Cardiac fibroblast (primary cell): Measurements from ENCODE around the gene C11orf24.

Experiments used
- DNase-seq, 2 donors: peaks; one replicate each; pipeline versions ENCODE4 v3.0.0 to v3.0.0-alpha.2; 2010; ENCODE audit warnings: low read depth in 2 of 2
- H3K4me3 ChIP-seq, 2 donors: replicated peaks in 1 of 2; 1 replicate in 1 of 2; 2 replicates in 1 of 2; pipeline ENCODE4 v1.5.1; 2011; ENCODE audit warnings: low read depth in 2 of 2, low read length in 2 of 2, mild to moderate bottlenecking in 2 of 2, moderate library complexity in 1 of 2
- TF ChIP-seq, protein P1 (sequence below): IDR thresholded peaks from one replicate; pipeline ENCODE4 v1.5.1; 2011; ENCODE audit warnings: low read depth, mild to moderate bottlenecking, low read length, inconsistent platforms

The C11orf24 gene

DNA sequence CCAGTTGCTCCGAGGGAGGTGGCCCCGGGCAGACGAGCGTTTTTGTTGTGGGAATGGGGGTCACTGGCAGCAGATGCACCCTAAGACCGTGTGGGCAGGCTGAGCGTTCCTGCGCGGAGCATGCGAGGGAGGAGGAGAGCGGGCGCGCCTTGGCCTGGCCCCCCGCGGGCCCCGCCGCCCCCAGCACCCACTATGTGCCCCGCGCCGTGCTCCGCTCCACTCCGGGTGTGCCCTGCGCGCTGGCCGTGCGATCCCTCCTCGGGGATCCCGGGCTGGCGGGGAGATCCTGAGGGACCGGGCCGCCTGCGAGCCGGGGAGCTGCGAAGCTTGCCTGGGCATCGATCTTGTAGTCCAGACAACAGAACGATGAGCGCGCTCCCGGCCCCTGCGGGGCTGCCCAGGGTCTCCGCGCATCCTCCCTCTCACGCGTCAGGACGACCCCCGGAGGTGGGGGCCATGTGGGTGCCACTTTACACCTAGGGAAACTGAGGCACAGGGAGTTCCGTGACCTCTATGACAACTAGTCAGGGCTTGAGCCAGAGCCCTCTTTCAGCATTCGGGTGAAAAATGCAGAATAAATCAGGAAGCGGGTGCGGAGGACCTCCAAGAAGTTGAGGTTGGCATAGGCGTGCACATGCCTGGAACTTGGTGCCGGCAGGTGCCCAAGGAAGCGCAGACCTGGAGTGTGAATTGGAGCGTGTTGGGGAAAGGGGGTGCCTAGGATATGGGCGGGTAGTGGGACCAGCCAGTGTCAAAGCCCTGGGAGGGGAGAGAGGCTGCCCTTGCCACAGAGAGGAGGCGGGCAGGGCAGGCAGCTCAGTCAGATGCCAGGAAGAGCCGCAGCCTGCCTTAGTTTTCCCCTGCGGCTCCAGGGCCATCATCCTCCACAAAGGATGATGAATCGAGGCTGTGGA lies 57.3 kb downstream of the C11orf24 start:
- no peak for DNase-seq
- H3K4me3 ChIP-seq, result peak overlapping the region; percentile 66 to 77
- TF ChIP-seq, protein P1, sequence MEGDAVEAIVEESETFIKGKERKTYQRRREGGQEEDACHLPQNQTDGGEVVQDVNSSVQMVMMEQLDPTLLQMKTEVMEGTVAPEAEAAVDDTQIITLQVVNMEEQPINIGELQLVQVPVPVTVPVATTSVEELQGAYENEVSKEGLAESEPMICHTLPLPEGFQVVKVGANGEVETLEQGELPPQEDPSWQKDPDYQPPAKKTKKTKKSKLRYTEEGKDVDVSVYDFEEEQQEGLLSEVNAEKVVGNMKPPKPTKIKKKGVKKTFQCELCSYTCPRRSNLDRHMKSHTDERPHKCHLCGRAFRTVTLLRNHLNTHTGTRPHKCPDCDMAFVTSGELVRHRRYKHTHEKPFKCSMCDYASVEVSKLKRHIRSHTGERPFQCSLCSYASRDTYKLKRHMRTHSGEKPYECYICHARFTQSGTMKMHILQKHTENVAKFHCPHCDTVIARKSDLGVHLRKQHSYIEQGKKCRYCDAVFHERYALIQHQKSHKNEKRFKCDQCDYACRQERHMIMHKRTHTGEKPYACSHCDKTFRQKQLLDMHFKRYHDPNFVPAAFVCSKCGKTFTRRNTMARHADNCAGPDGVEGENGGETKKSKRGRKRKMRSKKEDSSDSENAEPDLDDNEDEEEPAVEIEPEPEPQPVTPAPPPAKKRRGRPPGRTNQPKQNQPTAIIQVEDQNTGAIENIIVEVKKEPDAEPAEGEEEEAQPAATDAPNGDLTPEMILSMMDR, result no peak

DNA sequence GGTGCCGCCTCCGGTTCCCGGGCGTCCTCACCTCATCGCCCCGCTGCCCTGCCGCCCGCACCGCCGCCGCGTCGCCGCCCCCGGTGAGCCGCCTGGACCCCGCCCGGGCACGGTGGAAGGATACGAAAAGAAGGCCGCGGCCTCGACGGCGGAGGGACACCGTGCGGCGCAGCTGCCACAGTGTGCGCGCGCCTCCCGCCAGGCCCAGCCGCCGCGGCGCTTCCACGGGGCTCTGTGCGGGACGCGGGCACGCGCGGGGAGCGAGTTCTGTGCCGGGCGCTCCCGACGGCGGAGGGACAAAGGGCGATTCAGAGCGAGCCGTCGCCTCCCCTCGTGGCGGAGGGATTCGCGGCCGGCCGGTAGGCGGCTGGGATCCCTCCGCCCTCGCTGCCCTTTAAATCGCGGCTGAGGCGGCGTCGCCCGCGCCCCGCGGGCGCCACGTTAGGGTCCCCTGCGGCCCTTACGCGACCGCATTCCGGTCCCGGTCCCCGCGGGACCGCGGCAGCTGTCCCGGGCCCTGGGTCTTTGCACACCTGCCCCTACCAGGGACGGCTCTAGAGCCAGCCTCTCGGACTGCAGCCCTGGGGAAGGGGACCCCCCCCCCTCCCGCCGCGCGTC lies 58.1 kb downstream of the C11orf24 start:
- H3K4me3 ChIP-seq, result peak overlapping the region; percentile 66 to 77
- TF ChIP-seq, protein P1, result no peak
- DNase-seq, result peak; percentile 94 to 99

DNA sequence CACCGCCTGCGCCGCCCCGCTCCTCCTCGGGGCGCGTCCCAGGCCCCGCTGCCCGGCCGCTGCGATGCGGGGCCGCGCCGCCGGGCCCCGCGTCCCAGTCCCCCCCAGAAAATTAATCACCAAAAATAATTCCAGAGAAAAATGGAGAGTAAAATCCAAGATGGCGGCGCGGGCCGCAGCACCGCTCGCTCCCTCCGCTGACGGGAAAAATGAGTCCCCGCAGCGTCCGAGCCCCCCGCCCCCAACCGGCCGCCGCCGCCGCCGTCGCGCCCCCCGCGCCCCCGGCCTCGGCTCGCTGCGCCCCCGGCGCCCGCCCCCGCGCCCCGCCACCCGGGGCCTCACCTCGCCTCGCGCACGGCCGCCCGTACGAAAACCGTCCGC lies 58.6 kb downstream of the C11orf24 start, which contains the start of gene KMT5B:
Gene KMT5B (minus strand): TSS at position 162 of the 381 bp plus-strand sequence. CDS start 23,220 bp downstream, outside the sequence.
- DNase-seq, result peak; percentile 57 to 80
- H3K4me3 ChIP-seq, result peak within 1 kb of the TSS; percentile 77 to 92
- TF ChIP-seq, protein P1, result no peak

DNA sequence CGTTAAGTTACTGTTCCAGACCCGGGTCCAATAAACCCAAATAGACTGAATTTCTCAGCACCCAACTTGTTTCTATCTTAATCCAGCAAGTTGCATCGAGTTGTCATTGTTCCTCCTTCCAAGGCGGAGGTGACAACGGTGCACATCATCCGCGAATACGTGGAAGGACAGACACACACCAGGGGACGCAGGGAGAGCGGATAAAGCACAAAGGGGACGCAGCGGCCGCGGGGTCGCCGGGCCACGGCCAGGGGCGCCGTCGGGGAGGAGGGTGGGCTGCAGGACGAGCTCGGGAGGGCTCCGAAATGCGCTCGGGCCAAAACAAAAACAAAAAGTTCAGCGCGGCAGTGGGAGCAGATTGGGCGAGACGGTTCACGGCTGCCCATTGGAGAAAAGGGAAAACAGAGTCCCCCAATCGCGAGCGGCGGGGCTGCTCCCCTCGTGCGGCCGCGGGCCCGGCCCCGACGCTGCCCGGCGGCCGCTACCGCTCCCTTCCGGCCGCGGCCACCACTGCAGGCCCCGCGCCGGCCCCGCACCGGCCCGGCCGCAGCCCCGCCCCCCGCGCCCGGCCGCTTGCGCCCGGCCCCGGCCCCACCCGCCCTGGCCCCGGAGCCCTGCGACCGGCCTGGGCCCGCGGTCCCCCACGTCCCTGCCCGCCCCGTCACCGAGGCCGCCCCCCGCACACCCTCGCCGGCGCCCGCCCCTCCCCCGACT lies 59.2 kb downstream of the C11orf24 start:
- H3K4me3 ChIP-seq, result peak overlapping the region; percentile 69 to 92
- peak; percentile 73 to 87 for DNase-seq

DNA sequence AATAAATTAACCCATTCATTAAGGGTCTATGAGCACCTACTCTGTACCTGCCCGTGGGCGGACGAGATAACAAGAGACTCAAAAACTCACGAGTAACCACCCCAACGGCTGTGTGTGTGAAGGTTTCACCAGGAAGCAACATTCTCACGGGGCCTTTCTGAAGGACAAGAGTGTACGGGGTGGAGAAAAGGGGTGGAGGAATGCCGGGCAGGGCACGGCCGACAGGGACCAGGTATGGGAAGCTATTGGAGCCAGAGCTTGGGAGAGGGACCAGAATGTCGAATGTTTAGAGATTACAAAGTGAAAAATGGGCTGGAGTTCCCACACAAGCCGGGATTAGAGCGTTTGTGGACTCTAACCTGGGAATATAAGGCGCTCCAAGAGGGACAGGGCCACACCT lies 60.2 kb downstream of the C11orf24 start:
- peak overlapping the region; percentile 69 to 92 for H3K4me3 ChIP-seq
- TF ChIP-seq, protein P1, result no peak
- no peak for DNase-seq

More for the DNA sequence above, 59.2 kb downstream of the C11orf24 start:
- TF ChIP-seq, protein P1, result peak; percentile 5
